Hematopoietic multipotent progenitor cell treated with erythropoietin and hydrocortisone succinate and interleukin-3 and kit ligand, for 8 days (in vitro differentiated cells): ENCODE measurements around the gene SARS2.
"Not testable (repeated sequence)": the region's sequence is repeated elsewhere in the genome, so short reads cannot be mapped to it uniquely, and the experiment has no call there.

ENCODE experiments used
- DNase-seq: peaks from one replicate; pipeline ENCODE4 v3.0.0-alpha.2; 2015

The SARS2 gene

GRCh38 chr19:38929929-38930775, at the start of gene SARS2:
Gene SARS2, minus strand, starts transcription at chr19:38930763. Its CDS starts 27 bp downstream, at chr19:38930736.
- DNase-seq: peak; percentile 95

GRCh38 chr19:38979812-38980211, 49.2 kb upstream of the SARS2 start:
- peak; percentile 61 for DNase-seq

- no peak for DNase-seq
Measured at GRCh38 chr19:38978326-38978689, 47.7 kb upstream of the SARS2 start.

- DNase-seq: no peak
Measured at GRCh38 chr19:38977445-38978325, 47.1 kb upstream of the SARS2 start.

- no peak for DNase-seq
Measured at GRCh38 chr19:38975861-38976271, 45.3 kb upstream of the SARS2 start.

- DNase-seq: no peak
Measured at GRCh38 chr19:38975214-38975860, 44.8 kb upstream of the SARS2 start, which contains the start of gene FBXO17. Gene FBXO17, minus strand, starts transcription at chr19:38975742. Its CDS starts 25,423 bp downstream, at chr19:38950319.

- no peak for DNase-seq
Measured at GRCh38 chr19:38974624-38975213, 44.2 kb upstream of the SARS2 start.

- DNase-seq: no peak
Measured at GRCh38 chr19:38971672-38972071, 41.1 kb upstream of the SARS2 start.

- no peak for DNase-seq
Measured at GRCh38 chr19:38970664-38971532, 40.3 kb upstream of the SARS2 start.

- not testable (repeated sequence) for DNase-seq
Measured at GRCh38 chr19:38966149-38966548, 35.6 kb upstream of the SARS2 start.

GRCh38 chr19:38964738-38965137, 34.2 kb upstream of the SARS2 start:
- DNase-seq: no peak

- DNase-seq: no peak
Measured at GRCh38 chr19:38959618-38960017, 29.1 kb upstream of the SARS2 start.

- no peak for DNase-seq
Measured at GRCh38 chr19:38958301-38958700, 27.7 kb upstream of the SARS2 start.

GRCh38 chr19:38956264-38956663, 25.7 kb upstream of the SARS2 start:
- DNase-seq: no peak

GRCh38 chr19:38953677-38954076, 23.1 kb upstream of the SARS2 start:
- DNase-seq: no peak

GRCh38 chr19:38952395-38953165, 22.0 kb upstream of the SARS2 start:
- DNase-seq: peak; percentile 73

- no peak for DNase-seq
Measured at GRCh38 chr19:38951187-38951586, 20.6 kb upstream of the SARS2 start.

- DNase-seq: peak; percentile 83
Measured at GRCh38 chr19:38949580-38950367, 19.2 kb upstream of the SARS2 start.

GRCh38 chr19:38946229-38947010, 15.9 kb upstream of the SARS2 start:
- DNase-seq: no peak
